ENCODE data around the gene PDGFA. TPM values are rescaled to one million over a fixed set of nuclear protein-coding genes. Genes with fewer than 3 reads are reported as not detected.

The PDGFA gene
- total and polyA plus RNA-seq, 2 experiments from 2014 or later = 35.6 to 43.1 TPM

DNA sequence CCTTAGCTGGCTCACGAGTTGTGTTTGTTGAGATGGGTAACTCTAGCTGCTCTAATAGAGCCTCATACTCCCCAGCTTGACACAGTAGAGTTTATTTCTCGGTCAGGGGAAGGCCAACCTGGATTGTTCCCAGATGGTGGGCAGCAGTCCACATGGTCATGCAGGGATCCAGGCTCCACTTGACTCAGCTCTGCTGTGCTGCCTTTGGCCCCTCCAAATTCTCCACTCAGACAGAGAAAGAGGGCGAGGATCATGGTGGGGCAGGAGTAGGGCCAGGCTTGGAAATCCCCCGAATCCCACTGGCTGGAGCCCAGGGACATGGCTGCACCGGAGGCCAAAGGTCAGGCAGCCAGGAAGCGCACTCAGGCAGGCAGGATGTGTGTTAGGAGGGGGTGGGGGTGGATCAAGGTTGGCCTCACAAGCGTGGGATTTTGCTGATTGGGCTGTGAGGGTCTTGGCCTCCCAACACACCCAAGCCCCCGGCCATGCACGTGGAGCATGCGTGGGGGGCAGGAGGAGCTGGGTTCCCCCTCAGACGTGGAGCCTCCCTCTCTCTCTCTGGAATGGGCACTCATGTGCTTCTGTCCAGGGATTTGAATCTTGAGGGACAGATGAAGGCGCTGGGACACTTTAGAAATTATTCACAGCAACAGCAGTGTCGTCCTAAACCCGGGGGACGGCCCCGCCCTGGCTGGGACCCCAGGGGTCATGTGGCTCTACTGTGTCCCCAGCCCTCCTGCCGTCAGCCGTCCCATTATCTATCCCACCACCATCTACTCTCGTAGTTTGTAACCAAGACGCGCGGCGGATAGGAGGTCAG is 44.8 kb downstream of the PDGFA start:
- no peak overlapping the region for H3K27ac Mint-ChIP-seq
- Histone ChIP-seq H3K4me1 (ENCODE audit: insufficient read depth) (no peaks in the 10 kb centered on the region), H3K79me2 (replicated peaks; ENCODE audit: insufficient read depth) (no peaks in the 10 kb centered on the region), H3K27me3 (ENCODE audit: insufficient read depth) (no peaks in the 10 kb centered on the region), H3K9me2 (ENCODE audit: insufficient read depth) (no peaks in the 10 kb centered on the region), H4K20me1 (replicated peaks; ENCODE audit: insufficient read depth) (no peaks in the 10 kb centered on the region), H2AFZ (no peak overlapping the region), H3K4me2 (no peak overlapping the region), H3F3A (replicated peaks; ENCODE audit: low read depth) (no peaks in the 10 kb centered on the region), H3K36me3 (ENCODE audit: insufficient read depth) (no peaks in the 10 kb centered on the region), H3K27ac (ENCODE audit: low read depth) (no peak overlapping the region), H3K4me3 (no peak overlapping the region)
- peaks cover 3% of the 10 kb centered on the region; the same call in 1 of the 3 replicates for H3K9me3 Mint-ChIP-seq
- H3K27me3 Mint-ChIP-seq (ENCODE audit: insufficient read depth, low read depth, poor library complexity) = peaks cover 2% of the 10 kb centered on the region
- TF ChIP-seq EZH2phosphoT487 (IDR thresholded peaks at IDR 0.05; ENCODE audit: unreplicated experiment) (no peak), ZNF331 (CRISPR knock-in tag; IDR thresholded peaks at IDR 0.05; ENCODE audit: low read depth) (no peak), CTCF (conservative IDR thresholded peaks at IDR 0.05; ENCODE audit: low read depth in 2 of 2) (no peak), NANOG (IDR thresholded peaks at IDR 0.05; ENCODE audit: borderline replicate concordance) (no peak), ZNF462 (CRISPR knock-in tag; IDR thresholded peaks at IDR 0.05) (no peak)
- no peak for ATAC-seq
- H3K4me3 Mint-ChIP-seq = no peak overlapping the region
- no peak for DNase-seq (ENCODE audit: low spot score)
- no peaks in the 10 kb centered on the region for H3K36me3 Mint-ChIP-seq (ENCODE audit: low read depth)
- no peaks in the 10 kb centered on the region; the same call in 2 of the 3 replicates for H3K4me1 Mint-ChIP-seq

All from GM23338 (cell line).